Forelimb muscle (tissue), 1 donor: ENCODE data around the gene CIAPIN1. TPM values are rescaled to one million over a fixed set of nuclear protein-coding genes. Genes with fewer than 3 reads are reported as not detected.
"Not testable (repeated sequence)": the region's sequence is repeated elsewhere in the genome, so short reads cannot be mapped to it uniquely, and the experiment has no call there.

Source experiments
- DNase-seq: peaks from one replicate; pipeline ENCODE4 v3.0.0-alpha.2; 2013; ENCODE audit warnings: low read depth
- polyA plus RNA-seq: library from polyadenylated mRNA; unstranded; fragments of 120-200 nt; gene quantifications from one replicate; pipeline ENCODE4 v1.2.1, GENCODE V29; 2013; ENCODE audit not compliant: insufficient read length

The CIAPIN1 gene
- polyA plus RNA-seq, 1 donor, result 65.4 TPM

DNA sequence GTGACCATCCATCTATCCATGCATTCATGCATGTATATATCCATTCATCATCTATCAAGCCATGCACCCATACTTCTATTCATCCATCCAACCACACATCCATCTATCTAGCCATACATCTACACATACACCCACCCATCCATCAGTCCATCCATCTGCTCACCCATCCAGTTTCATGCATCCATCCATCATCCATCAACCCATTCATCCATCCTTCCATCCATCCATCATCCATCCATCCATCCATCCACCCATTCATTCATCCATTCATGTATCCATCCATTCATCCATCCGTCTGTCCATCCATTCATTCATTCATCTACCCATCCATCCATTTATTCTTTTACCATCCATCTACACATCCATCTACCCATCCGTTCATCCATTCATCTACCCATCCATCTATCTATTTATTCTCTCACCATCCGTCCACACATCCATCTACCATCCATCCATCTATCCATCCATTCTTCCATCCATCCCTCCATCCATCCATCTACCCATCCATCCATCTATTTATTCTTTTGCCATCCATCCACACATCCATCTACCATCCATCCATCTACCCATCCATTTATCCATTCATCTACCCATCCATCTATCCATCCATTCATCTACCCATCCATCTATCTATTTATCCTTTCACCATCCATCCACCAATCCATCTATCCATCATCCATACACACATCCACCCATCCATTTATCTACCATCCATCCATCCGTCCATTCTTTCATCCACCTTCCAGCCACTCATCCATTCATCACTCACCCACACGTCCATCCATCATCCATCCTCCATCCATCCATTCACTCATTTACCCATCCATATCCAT lies 39.4 kb downstream of the CIAPIN1 start:
- DNase-seq, result no peak

GRCh38 chr16:57406881-57407280 lies 40.3 kb downstream of the CIAPIN1 start:
- DNase-seq, result no peak

- DNase-seq, result no peak
These were observed 42.1 kb downstream of the CIAPIN1 start for GRCh38 chr16:57405097-57405496.

DNA sequence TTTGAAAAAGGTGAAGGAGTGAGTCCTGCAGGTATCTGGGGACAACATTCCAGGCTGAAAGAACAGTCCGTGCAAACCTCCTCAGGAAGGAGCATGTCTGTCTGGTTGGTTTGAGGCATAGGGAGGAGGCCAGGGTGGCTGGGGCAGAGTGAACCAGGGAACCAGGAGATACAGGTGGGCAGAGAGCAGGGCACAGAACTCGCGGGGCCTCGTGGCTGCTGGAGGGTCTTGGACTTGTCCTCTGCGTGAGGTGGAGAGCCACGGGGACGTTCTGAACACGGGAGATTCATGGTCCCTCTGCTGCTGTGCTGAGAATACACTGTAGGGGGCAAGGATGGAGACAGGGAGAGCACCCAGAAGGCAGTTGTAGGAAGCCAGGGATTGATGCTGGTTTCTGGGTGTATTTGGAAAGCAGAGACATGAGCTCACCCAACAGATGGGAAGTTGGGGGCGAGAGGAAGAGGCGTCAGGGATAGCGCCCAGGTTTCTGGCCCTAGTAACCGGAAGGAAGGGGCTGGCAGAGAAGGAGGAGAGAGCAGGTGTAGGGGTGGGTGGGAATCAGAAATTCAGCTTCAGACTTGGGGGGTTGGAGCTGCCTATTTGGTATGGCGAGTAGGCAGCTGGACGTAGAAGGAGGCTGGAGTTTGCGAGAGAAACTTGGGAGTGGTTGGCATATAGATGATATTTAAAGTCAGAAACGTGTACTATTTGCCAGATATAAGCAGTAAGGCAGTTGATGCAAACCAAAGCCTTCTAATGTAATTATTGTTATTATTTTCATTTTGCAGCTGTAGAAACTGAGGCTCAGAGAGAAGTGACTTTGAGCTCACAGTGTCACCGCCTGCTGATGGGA lies 43.0 kb downstream of the CIAPIN1 start, which contains the start of gene CCL17:
Gene CCL17 (plus strand): TSS at position 803 of the 853 bp plus-strand sequence. CDS start 9,166 bp downstream, outside the sequence.
- no peak for DNase-seq

- DNase-seq, result no peak
These were observed 45.1 kb downstream of the CIAPIN1 start for GRCh38 chr16:57401943-57402640.

- DNase-seq, result not testable (repeated sequence)
These were observed 49.7 kb downstream of the CIAPIN1 start for GRCh38 chr16:57397493-57397892.

DNA sequence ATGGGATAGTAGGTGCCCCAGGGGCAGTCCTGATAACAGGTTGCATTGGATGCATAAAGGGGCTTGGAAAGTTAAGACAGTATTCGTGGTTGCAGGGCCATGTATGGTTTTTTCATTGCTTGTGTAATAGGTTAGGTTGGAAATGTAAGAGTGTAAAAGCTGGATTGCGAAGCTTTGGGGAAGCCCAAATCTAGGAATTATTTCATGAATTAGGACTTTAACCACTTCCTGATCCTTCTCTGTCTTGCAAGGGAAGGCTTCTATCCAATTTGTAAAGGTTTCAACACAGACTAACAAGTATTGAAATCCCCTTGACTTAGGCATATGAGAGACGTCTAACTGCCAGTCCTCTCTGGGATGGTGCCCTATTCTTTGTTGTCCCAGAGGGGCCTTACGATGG lies 50.4 kb downstream of the CIAPIN1 start:
- no peak for DNase-seq

GRCh38 chr16:57395026-57395425 lies 52.2 kb downstream of the CIAPIN1 start:
- DNase-seq, result no peak

GRCh38 chr16:57394444-57394843 lies 52.7 kb downstream of the CIAPIN1 start:
- no peak for DNase-seq

- no peak for DNase-seq
These were observed 54.5 kb downstream of the CIAPIN1 start for GRCh38 chr16:57392694-57393093.

DNA sequence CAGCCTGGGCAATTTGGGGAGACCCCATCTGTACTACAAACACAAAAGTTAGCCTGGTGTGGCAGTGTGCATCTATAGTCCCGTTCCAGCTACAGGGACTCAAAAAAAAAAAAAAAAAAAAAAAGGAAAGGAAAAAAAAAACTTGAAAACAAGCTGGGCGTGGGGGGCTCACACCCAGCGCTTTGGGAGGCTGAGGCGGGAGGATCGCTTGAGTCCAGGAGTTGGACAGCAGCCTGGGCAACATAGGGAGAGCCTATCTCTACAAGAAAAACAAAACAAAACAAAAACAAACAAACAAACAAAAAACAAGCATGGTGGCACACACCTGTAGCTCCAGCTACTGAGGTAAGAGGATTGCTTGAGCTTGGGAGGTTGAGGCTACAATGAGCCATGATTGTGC lies 55.5 kb downstream of the CIAPIN1 start:
- DNase-seq, result no peak

DNA sequence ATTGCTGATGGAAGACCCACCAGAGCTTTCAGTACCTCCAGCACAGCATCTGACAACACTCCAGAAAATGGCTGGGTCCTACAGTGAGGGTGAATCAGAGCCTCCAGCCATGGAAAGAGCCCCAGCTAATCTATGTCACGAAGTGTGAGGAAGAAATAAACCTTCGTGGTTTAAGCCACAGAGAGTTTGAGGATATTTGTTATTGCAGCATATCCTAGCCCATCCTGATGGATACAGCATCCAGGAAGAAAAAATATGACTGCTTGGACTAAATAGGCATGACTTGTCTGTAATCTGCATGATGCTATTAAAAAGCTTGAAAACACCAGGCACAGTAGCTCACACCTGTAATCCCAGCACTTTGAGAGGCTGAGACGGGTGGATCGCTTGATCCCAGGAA lies 55.9 kb downstream of the CIAPIN1 start:
- DNase-seq, result no peak

- no peak for DNase-seq
These were observed 56.4 kb downstream of the CIAPIN1 start for GRCh38 chr16:57390636-57391295.

DNA sequence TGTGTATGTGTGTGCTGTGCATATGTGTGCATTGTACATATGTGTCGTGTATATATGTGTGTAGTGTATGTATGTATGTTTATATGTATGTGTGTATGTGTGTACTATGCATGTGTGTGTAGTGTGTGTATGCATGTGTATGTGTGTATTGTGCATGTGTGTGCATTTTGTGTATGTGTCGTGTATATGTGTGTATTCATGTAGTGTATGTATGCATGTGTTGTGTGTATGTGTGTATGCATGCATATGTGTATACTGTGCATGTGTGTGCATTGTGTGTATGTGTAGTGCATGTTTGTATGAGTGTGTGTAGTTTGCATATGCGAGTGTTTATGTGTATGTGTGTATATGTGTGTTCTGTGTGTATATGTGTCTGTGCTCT lies 58.1 kb downstream of the CIAPIN1 start:
- no peak for DNase-seq

- no peak for DNase-seq
These were observed 58.7 kb downstream of the CIAPIN1 start for GRCh38 chr16:57388359-57389086.

DNA sequence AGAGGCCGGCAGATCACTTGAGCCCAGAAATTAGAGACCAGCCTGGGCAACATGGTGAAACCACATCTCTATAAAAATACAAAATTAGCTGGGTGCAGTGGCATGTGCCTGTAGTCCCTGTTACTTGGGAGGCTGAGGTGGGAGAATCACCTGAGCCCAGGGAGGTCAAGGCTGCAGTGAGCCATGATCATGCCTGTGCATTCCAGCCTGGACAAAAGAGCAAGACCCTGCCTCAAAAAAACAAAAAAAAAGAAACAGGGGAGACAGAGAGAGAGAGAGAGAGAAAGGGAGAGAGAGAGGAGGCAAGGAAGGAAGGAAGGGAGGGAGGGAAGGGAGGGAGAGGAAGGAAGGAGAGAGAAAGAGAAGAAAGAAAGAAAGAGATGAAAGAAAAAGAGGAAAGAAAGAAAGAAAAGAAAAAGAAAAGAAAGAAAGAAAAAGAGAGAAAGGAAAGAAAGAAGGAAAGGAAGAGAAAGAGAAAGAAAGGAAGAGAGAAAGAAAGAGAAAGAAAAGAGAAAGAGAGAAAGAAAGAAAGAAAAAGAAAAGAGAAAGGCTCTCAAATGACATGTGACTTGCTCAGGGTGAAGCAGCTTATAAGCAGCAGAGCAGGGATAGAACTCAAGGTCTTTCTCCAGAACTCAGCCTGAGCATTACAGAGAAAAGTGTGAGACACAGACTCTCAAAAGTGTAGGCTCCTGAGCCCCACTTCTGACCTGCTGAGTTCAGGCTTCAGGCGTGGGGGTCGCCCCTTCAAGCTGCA lies 59.4 kb downstream of the CIAPIN1 start:
- DNase-seq, result no peak

DNA sequence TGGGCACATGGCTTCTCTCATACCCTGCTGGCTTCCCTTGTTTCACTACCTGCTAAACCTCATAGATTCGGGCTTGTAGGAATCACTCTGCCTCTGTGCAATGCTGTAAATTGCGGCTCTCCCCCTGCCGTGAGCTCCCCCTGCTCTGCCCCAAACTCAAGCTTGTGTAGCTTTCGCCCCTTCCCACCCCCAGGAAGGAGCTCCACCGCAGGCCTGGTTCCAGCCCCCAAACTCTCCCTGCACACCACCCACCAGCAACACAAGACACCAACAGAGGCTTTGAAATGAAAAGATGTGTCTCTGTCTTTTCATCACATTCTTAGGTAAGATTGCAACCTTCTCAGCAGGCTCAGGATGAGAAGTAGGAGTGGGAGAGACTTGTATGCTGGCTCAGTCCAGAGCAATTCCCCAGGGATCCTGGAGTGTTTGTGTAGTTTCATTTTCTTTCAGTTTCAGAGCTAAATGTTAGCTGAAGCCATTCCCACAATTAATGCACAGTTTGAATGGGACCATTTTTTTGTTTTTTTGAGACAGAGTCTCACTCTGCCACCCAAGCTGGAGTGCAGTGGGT lies 60.7 kb downstream of the CIAPIN1 start:
- DNase-seq, result peak; percentile 51

DNA sequence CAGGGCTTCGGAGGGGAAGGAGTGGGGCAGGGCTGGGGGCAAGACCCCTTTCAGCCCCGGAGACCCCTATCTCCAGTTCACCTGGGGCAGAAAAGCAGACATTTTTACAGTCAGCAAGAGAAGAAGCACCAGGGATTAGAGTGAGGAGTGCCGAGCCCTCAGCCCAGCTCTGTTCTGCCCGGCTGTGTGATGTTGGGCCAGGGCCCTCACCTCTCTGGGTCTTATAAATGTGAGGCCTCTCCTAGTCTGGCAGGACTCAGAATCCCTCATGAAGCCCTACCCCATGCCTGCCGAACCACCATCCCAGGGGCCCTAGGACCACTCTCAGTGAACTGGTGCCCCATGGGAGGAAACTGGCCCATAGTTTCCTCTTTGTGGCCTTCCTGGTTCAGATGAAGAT lies 62.1 kb downstream of the CIAPIN1 start:
- DNase-seq, result no peak

- no peak for DNase-seq
These were observed 62.7 kb downstream of the CIAPIN1 start for GRCh38 chr16:57384248-57385070.
